ENCODE measurements around the gene SLC25A31.

The SLC25A31 gene

DNA sequence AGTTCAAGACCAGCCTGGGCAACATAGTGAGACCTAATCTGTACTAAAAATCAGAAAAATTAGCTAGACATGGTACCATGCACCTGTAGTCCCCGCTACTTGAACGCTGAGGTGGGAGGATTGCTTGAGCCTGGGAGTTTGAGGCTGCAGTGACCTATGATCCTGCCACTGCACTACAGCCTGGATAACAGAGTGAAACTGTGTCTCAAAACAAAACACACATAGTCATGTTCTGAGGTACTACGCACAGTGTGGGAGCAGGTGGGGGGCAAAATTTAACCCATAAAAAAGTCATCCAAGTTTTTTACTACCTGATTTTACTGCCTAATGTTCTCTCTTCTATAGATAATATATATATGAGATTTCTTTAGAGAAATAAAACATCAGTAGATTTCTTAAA is 80.4 kb downstream of the SLC25A31 start:
- Histone ChIP-seq H3K27me3 (no peaks in the 10 kb centered on the region), H3K27ac (no peak overlapping the region), H3K4me1 (no peaks in the 10 kb centered on the region), H3K36me3 (no peaks in the 10 kb centered on the region), H3K9me3 (replicated peaks in 1 of 11) (no peaks in the 10 kb centered on the region), H3K4me3 (no peak overlapping the region), H3K4me2 (no peak overlapping the region), H4K20me1 (no peaks in the 10 kb centered on the region), H3K9ac (no peak overlapping the region)
- no peak for TF ChIP-seq Cebpa-rat (IDR thresholded peaks at IDR 0.05)

DNA sequence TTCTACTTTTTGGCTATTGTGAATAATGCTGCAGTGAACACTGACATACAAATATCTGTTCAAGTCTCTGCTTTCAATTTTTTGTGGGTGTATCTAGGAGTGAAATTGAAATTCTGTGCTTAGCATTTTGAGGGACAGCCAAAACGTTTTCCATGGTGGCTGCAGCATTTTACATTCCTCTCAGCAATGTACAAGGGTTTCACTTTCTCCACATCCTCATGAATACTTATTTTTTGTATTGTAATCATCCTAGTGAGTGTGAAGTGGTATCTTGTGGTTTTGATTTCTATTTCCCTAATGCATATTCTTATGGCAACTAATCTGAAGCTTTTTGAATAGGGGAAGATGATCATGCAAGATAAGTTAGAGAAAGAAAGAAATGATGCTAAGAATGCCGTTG is 92.2 kb downstream of the SLC25A31 start:
- Histone ChIP-seq H3K4me2 (no peak overlapping the region), H3K9me3 (replicated peaks in 1 of 11) (no peaks in the 10 kb centered on the region), H3K36me3 (no peaks in the 10 kb centered on the region), H4K20me1 (no peaks in the 10 kb centered on the region), H3K9ac (no peak overlapping the region), H3K4me3 (no peak overlapping the region), H3K27ac (no peak overlapping the region), H3K4me1 (no peaks in the 10 kb centered on the region), H3K27me3 (no peaks in the 10 kb centered on the region)
- TF ChIP-seq Cebpa-rat (IDR thresholded peaks at IDR 0.05) = no peak
